Stimulated activated CD8-positive, alpha-beta memory T cell treated with anti-CD3 and anti-CD28 coated beads, Interleukin-4, amount 100 ng/mL, for 1 hour (primary cell): Measurements from ENCODE around the gene STK39.

ENCODE experiments used
- DNase-seq, 2 donors: peaks; one replicate each; pipeline ENCODE4 v3.0.0-alpha.2; 2020; ENCODE audit warnings: low read depth in 2 of 2, low spot score in 1 of 2

Gene STK39

GRCh38 chr2:168184681-168185513 lies 62.5 kb downstream of the STK39 start:
- DNase-seq, result no peak

DNA sequence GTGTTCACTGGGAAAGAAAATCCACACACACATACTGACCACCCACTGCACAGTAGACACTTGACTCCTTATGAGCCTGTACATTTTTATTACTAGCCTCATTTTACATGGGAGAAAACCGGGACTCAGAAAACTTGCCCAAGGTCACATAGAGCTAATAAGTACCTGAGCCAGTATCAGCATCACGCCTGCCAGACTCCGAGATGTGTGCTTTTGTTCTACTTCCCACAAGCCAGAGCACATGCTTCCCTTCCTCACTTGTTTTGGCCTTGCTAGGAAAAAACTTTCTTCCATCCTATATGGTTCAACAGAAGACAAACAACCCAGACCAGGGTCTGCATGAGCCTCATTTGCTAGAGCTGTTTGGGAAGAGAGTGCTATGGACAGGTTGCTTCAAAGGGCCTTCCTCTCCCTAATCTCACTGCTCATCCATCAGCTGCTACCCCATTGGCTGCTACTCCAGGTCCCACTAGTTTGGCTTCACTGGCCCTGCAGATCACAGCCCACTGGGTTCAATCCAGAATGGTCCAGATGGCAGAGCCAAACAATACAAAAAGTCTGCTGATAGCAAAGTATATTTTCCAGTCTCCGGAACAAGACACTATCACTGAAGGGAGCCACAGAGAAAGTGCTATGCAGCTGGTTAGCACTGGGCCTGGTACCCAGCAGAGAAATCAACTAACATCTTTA lies 63.9 kb downstream of the STK39 start:
- no peak for DNase-seq

DNA sequence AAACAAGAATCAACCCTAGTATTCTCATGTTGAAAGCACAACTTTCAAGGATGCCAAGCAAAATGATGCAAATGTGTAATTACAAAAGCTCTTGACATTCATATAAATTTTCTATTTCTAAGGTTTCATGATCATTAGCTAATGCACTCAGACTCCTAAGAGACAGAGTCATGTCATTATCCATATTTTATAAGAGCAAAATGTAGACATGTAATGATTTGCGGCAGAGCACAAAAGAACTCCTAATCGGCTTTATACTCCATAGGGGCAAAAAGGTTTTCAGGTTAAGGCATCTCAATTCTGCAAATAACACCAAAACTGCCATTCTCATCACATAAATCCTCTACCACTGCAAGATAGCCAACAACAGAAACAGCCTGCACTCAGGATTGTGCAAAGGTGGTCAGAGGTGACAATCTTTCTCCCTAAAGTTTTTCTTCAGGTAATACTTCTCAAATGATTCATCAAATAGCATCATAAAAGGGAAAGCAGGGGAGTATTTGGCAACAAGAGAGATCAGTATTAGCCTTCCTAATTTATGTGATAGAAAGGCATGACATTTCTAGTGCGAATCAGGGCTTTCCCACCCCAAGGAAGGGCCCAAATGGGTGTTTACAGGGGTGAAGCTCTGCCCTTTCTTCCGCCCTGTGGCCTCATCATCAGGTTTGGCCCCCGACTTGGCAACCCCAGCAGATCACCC lies 64.7 kb downstream of the STK39 start:
- no peak for DNase-seq

DNA sequence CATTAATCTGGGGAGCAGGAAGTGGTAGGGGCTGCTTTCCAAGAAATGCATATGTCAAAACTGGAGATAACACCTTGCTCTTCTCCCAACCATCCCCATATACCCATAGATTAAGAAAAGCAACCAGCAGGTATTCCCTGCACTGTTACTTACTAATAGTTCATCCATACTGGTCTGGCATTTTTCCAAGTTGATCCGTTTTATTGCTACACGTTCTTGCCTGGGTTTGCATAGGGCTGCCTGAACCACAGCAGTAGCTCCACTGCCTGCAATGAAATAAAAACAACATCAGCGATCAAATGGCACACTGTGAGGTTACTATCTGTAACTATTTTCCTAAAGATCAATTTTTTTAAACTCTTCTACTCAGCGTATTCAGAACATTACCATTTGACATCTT lies 65.6 kb downstream of the STK39 start:
- no peak for DNase-seq

DNA sequence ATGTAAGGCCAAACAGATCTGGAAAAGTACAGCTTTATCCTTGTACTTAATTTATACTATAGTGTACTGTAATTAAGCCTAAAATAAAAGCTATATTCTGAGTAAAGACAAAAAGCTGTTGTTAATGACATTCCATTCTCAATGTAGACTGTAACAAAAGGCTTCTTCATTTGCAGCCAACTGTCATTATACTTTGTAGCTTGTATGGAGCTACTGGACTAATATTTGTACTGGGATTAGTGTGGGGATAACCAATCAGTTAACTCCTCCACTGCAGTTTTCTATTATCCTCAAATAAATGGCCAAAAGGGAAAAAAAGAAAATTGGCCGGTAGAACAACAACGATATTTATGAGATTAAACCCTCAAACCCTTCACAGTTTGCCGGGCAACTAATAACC lies 66.5 kb downstream of the STK39 start:
- no peak for DNase-seq

GRCh38 chr2:168180483-168180882 lies 66.9 kb downstream of the STK39 start:
- no peak for DNase-seq

DNA sequence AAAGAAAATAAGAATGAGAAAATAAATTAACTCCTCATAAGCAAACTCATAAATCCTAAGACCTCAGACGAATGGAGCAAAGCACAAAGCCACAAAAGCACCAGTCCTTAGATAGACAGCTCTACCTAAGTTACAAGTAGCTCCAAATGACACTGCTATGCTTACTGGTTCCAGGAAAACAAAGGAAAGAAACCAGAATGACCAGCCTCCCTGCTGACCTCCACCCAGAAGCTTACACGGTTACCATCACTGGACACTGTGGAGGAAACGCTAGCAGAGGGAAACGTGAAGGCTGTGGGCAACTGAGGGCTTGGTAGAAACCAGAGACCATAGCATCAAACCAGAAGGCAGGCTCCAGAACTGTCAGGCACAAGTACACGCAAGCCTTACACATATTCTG lies 67.8 kb downstream of the STK39 start:
- no peak for DNase-seq

DNA sequence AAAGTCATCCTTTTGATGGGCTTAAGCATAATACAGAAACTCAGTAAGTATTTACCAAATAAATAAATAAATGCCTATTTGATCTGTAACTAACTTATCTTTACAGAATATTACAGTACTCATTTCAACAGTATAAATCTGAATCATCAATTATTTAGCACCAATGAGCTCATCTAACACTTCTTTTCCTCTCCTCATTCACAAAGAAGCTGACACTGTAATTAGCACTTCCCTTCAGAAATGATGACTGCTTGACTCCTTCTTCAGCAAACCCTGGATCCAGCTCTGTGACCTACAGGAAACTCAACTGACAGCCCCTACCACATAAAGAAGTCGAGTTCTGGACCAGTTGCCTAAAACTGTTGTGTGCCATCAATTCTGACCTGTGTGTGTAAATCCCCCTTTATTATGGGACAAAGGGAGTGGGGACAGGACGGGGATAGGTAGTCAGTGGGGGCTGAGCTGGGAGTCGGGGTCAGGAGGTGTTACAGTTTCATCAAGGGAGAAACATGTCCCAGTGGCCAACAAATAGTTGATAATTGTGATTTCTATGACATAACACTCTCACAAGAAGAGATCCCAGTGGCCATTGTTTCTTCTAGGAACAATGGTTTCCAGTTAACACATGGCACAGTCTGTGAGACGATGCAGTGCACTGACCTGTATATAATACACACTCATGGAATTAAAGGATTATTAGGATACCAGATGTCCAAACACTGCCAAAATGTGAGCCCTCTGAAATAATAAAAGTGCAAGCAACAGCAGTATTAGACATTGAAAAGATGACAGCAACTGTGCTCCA lies 68.7 kb downstream of the STK39 start:
- no peak for DNase-seq

- DNase-seq, result no peak
Observed at GRCh38 chr2:168176402-168176801, 71.0 kb downstream of the STK39 start.

GRCh38 chr2:168175469-168175868 lies 71.9 kb downstream of the STK39 start:
- DNase-seq, result no peak

DNA sequence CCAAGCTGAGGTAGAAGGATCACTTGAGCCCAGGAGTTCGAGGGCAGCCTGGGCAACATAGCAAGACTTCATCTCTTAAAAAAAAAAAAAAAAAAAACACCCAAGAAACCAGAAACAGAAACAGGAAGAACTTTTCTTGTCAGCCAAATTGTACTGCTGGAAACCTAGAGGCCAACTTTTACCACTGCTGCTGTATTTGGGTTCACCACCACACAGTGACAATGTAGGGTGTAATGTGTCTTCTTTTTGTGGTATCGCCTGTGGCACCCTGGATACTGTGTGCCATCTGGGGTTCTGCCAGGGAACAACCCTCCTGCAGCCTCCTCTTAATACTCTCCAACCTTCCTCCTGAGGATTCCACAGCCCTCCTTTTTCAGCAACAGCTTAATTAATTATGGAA lies 72.6 kb downstream of the STK39 start:
- DNase-seq, result no peak

DNA sequence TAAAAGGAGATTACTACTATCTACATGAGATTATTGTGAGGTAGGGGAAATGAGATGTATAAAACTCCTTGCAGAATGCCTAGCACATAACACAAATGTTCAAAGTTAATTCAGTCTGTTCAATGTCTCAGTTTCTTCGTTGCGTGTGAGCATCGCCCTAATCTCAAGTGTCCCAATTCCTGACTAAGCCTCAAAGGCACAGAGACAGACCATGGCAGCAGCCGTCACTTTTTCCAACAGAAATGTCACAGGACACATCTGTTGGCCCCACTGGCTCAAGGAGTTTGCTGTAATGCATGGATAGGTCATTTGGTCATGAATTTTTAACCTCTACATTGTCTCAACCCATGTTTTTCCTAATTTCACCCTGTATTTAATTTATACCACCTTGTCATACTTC lies 75.3 kb downstream of the STK39 start:
- DNase-seq, result no peak

DNA sequence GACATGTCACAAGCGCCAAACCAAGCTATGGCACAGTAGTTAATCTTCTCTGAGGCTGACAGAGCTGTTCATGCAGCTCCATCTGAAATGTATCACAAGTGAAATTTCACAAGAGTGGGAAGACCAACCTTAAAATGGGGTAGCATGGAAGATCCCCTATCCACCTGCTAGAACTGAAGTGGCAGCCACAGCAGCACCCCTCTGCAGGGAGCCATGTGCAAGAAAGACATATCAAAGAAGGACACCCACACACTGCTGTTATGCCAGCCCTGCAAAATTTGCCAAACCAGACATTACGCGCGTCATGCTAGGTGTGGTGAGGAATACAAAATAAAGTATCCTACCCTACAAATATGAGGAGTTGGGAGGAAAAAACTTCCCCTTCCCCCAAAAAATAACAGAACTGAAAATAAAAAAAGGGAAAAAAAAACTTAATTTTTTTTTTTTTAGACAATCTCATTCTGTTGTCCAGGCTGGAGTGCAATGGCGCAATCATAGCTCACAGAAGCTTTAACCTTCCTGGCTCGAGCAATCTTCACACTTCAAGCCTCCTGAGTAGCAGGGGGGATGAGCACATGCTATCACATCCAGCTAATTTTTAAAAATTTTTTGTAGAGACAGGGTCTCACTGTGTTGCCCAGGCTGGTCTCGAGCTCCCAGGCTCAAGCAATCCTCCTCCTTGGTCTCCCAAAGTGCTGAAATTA lies 76.2 kb downstream of the STK39 start:
- DNase-seq, result no peak

DNA sequence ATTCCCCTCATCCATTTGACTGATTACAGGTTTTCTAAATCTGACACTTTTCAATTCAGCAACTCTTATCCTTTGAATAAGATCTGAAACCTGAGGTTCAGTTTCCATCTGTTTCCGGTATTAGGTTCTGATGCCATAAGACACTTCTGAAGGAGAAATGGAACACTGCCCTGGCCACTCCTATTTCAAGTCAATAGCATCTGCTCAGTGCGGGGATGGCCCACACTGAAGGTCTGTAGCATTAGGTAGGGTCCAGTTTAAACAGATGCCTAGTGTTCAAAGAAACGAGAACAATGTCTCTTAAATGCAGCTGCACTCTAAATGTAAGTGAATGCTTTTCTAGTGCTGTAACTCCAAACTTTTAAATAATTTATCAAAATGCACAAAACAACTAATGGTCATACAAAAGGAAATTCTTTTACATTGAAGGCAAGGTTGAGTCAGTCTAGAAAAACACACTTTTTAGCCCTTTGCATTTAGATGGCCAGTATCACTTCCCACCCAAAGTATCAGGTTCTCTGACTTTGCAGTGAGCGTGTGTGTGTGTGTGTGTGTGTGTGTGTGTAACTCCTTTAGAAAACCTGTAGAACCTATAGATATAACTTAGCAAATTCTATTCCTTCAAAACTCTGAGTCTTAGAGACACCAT lies 78.2 kb downstream of the STK39 start:
- no peak for DNase-seq

DNA sequence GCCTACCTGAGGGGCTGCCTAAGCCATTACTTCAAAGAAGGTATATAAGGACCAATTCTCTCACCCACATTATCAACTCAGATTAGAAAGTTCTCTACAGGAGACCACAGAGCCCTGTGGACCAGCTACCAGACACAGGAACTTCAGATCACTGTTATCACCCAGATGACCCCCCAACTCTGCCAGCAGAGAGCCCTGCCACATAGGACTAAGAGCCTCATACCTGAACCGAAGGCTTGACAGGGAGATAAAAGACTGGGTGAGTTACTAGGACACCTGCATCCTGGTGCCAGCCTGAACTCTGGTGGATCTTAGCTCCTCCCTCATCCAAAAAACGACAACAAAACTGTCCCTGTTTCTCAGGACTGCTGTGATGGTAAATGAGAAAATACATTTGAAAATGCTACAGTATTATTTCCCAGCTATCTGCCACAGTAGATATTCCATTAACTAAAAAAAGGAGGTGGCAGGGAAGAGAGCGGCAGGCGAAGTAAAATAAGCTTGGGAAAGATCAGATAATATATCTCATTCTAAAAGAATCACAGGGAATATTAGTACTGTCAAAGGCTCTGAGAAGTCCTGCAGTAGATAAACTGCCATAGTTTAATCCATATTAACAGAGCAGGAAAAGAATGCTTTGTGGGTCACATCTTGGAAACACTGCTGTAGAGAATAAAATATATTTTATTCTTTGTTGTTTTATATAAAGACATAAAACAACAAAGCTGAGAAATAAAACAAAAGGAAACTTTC lies 79.7 kb downstream of the STK39 start:
- DNase-seq, result no peak

DNA sequence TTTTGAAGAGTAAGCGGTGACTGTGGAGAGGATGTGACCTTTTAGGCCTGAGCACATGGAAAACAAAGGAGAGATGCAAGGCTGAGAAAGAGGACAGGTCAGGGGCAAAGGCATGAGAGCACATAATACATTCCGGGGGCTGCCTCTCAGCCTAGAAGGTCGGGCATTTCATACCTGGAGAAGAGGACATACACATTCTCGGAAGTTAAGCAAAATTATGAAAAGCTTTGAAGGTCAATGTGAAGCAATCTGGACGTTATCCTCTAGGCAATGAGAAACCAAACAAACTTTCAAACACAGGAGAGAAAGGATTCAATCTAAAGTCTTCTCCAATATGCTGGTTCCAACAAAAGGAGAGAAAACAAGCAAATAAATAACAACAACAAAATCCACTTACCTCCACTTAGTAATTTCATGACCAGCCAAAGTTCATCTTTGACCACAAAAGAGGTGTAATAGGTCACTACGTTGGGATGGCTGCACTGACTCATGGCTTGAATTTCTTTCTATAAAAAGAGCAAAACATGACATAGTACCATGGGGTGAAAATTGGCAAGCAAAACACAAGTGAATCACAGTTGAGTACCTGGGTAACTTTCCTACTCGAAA lies 80.4 kb downstream of the STK39 start:
- DNase-seq, result no peak

GRCh38 chr2:168165985-168166901 lies 81.2 kb downstream of the STK39 start:
- no peak for DNase-seq

DNA sequence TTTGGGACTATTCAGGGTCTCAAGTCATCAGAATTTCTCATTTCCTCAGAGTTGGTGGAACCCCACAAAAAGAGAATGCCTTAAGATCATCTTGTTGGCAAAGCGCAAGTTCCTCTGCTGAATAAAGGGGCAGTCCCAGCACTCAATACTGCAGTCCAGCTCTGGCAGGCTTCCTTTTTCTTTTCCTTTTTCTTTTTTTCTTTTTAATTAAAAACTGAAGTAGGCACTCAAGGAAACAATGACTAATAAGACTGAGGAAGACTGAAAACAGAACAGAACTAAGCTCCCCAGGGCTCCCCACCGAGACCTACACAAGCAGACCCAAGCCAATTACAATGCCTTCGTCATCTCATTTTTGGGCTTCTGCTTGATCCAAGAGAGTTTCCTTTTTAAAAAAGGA lies 82.0 kb downstream of the STK39 start:
- DNase-seq, result no peak
